Measurements from ENCODE around the gene PCDH15. TPM values are rescaled to one million over a fixed set of nuclear protein-coding genes. Genes with fewer than 3 reads are reported as not detected.
"Not testable (repeated sequence)": the region's sequence is repeated elsewhere in the genome, so short reads cannot be mapped to it uniquely, and the experiment has no call there.

Gene PCDH15
- polyA plus RNA-seq, 1 donor: 11.9 TPM

- no peak for DNase-seq
These were observed 822.7 kb downstream of the PCDH15 start for GRCh38 chr10:53978301-53978700.

GRCh38 chr10:53977267-53977666 lies 823.8 kb downstream of the PCDH15 start:
- no peak for DNase-seq

- DNase-seq: no peak
These were observed 843.6 kb downstream of the PCDH15 start for GRCh38 chr10:53957401-53957800.

GRCh38 chr10:53955091-53955490 lies 845.9 kb downstream of the PCDH15 start:
- DNase-seq: no peak

- DNase-seq: no peak
These were observed 848.1 kb downstream of the PCDH15 start for GRCh38 chr10:53952698-53953630.

GRCh38 chr10:53939654-53940053 lies 861.4 kb downstream of the PCDH15 start:
- DNase-seq: no peak

GRCh38 chr10:53930648-53931047 lies 870.4 kb downstream of the PCDH15 start:
- no peak for DNase-seq

GRCh38 chr10:53924051-53924700 lies 876.9 kb downstream of the PCDH15 start:
- DNase-seq: not testable (repeated sequence)

- DNase-seq: no peak
These were observed 882.3 kb downstream of the PCDH15 start for GRCh38 chr10:53918755-53919154.

GRCh38 chr10:53909791-53910190 lies 891.2 kb downstream of the PCDH15 start:
- no peak for DNase-seq

- no peak for DNase-seq
These were observed 896.4 kb downstream of the PCDH15 start for GRCh38 chr10:53904506-53905241.

- DNase-seq: no peak
These were observed 897.3 kb downstream of the PCDH15 start for GRCh38 chr10:53903756-53904155.

- DNase-seq: peak; percentile 58
These were observed 901.4 kb downstream of the PCDH15 start for GRCh38 chr10:53899463-53900160.

- DNase-seq: no peak
These were observed 902.5 kb downstream of the PCDH15 start for GRCh38 chr10:53898532-53898931.

GRCh38 chr10:53894145-53894544 lies 906.9 kb downstream of the PCDH15 start:
- no peak for DNase-seq

GRCh38 chr10:53893061-53893460 lies 908.0 kb downstream of the PCDH15 start:
- DNase-seq: no peak

- DNase-seq: no peak
These were observed 914.4 kb downstream of the PCDH15 start for GRCh38 chr10:53886325-53887300.

- DNase-seq: no peak
These were observed 936.2 kb downstream of the PCDH15 start for GRCh38 chr10:53864846-53865245.

- DNase-seq: no peak
These were observed 948.4 kb downstream of the PCDH15 start for GRCh38 chr10:53852450-53853175.

GRCh38 chr10:53846809-53847208 lies 954.2 kb downstream of the PCDH15 start:
- no peak for DNase-seq

Data from left kidney (tissue), 2 donors.